K562 (cell line): ENCODE results near the gene LY6G6D. TPM values are rescaled to one million over a fixed set of nuclear protein-coding genes. Genes with fewer than 3 reads are reported as not detected.
A peak's percentile ranks its signal among the peaks of the same experiment; 100 is the strongest.

Experiments used
- EWSR1 ChIP-seq: fragments of 450-650 bp; IDR thresholded peaks from 2 replicates; pipeline ENCODE4 v1.6.1; 2018; ENCODE audit warnings: borderline replicate concordance, mild to moderate bottlenecking, low read depth, moderate library complexity; ENCODE audit not compliant: partially characterized antibody
- FUS ChIP-seq: fragments of 200-400 bp; formaldehyde crosslinking; optimal IDR thresholded peaks from 2 replicates; pipeline ENCODE3; 2017; ENCODE audit warnings: low read depth, low read length
- GTF2E2 ChIP-seq: fragments of 200-800 bp; sonication (Bioruptor generic); IDR thresholded peaks from 2 replicates; pipeline ENCODE4 v1.6.1; 2016; ENCODE audit warnings: missing genetic modification characterization, missing compliant biosample characterization
- HDAC8 ChIP-seq: fragments of 450-650 bp; IDR thresholded peaks from 2 replicates; pipeline ENCODE4 v1.6.1; 2016; ENCODE audit warnings: mild to moderate bottlenecking, missing genetic modification characterization, moderate library complexity, missing compliant biosample characterization
- KAT7 ChIP-seq: sonication (generic); formaldehyde crosslinking; IDR thresholded peaks from 2 replicates; pipeline ENCODE4 v1.8.0; 2022; ENCODE audit warnings: missing genetic modification reagents, mild to moderate bottlenecking, borderline replicate concordance
- NR1H2 ChIP-seq: sonication (generic); formaldehyde crosslinking; IDR thresholded peaks from 2 replicates; pipeline ENCODE4 v1.4.0; 2020; ENCODE audit warnings: mild to moderate bottlenecking, missing genetic modification reagents
- POLR2B ChIP-seq: fragments of 450-650 bp; IDR thresholded peaks from 2 replicates; pipeline ENCODE4 v1.6.1; 2018; ENCODE audit warnings: low read depth; ENCODE audit not compliant: partially characterized antibody
- RAD51 ChIP-seq: fragments of 450-650 bp; IDR thresholded peaks from 2 replicates; pipeline ENCODE4 v1.7.1; 2016; ENCODE audit warnings: low read depth, mild to moderate bottlenecking, borderline replicate concordance
- SLC30A9 ChIP-seq: fragments of 250-450 bp; sonication (Bioruptor Pico); IDR thresholded peaks from 2 replicates; pipeline ENCODE4 v1.8.0; 2022; ENCODE audit warnings: mild to moderate bottlenecking, moderate library complexity
- SREBF1 ChIP-seq: fragments of 150-350 bp; IDR thresholded peaks from 2 replicates; pipeline ENCODE4 v1.6.1; 2014; ENCODE audit warnings: antibody characterized with exemption, low read depth, low read length, borderline replicate concordance
- SRF ChIP-seq, 2 experiments: fragments of 250-450, 450-650 bp in 1 of 2; sonication (Bioruptor Pico) in 1 of 2; sonication (generic) in 1 of 2; formaldehyde crosslinking; IDR thresholded peaks; 2 replicates each; pipeline versions ENCODE4 v1.5.0 to v1.5.1; 2020 to 2022; ENCODE audit warnings: mild to moderate bottlenecking in 1 of 2, missing genetic modification reagents in 1 of 2
- SRSF3 ChIP-seq: fragments of 200-400 bp; formaldehyde crosslinking; IDR thresholded peaks from 2 replicates; pipeline ENCODE4 v1.6.1; 2016; ENCODE audit warnings: mild to moderate bottlenecking, low read length, moderate library complexity; ENCODE audit not compliant: insufficient read depth
- TCF7 ChIP-seq: sonication (generic); IDR thresholded peaks from 2 replicates; pipeline ENCODE4 v1.6.1; 2016; ENCODE audit warnings: antibody characterized with exemption, borderline replicate concordance
- TEAD4 ChIP-seq, 2 experiments: sonication (generic) in 1 of 2; formaldehyde crosslinking in 1 of 2; IDR thresholded peaks; 2 replicates each; pipeline versions ENCODE4 v1.6.1 to v1.8.0; 2012 to 2022; ENCODE audit warnings: borderline replicate concordance in 1 of 2, inconsistent platforms in 1 of 2, low read length in 1 of 2, mild to moderate bottlenecking in 1 of 2, missing genetic modification reagents in 1 of 2
- ZBTB8A ChIP-seq: fragments of 450-650 bp; IDR thresholded peaks from 2 replicates; pipeline ENCODE4 v1.6.1; 2018; ENCODE audit warnings: mild to moderate bottlenecking, moderate library complexity; ENCODE audit not compliant: partially characterized antibody
- ZFP30 ChIP-seq: fragments of 250-450 bp; sonication (Bioruptor Pico); IDR thresholded peaks from 2 replicates; pipeline ENCODE4 v1.8.0; 2022; ENCODE audit warnings: moderate library complexity, mild to moderate bottlenecking, inconsistent platforms, borderline replicate concordance
- ZNF133 ChIP-seq: fragments of 250-450 bp; sonication (Bioruptor Pico); IDR thresholded peaks from 2 replicates; pipeline ENCODE4 v1.4.0; 2020; ENCODE audit warnings: mild to moderate bottlenecking
- ZSCAN29 ChIP-seq: fragments of 450-650 bp; IDR thresholded peaks from 2 replicates; pipeline ENCODE4 v1.6.1; 2017
- polyA plus RNA-seq, 8 experiments: library from polyadenylated mRNA; depleted of rRNA in 4 of 8; stranded (reverse) in 5 of 8; unstranded in 3 of 8; fragments of >200 nt; fragmentation: Nextera tagmentation in 2 of 8; fragmentation: Illumina TruSeq in 1 of 8; extraction: Ambion mirVana in 2 of 8; extraction: Trizol in 1 of 8; gene quantifications; 2 replicates each; pipeline versions ENCODE4 v1.2.1 to v1.2.3, GENCODE V29; 2011 to 2014; ENCODE audit warnings: inconsistent platforms in 1 of 8, missing spikeins in 1 of 8
- total RNA-seq, 7 experiments: library from RNA; depleted of rRNA in 6 of 7; stranded (reverse); fragments of >200 nt in 6 of 7; fragmentation: Illumina TruSeq in 2 of 7; extraction: Trizol in 2 of 7; gene quantifications; 2 replicates each; pipeline versions ENCODE4 v1.2.1 to v1.2.3, GENCODE V29; 2011 to 2021; ENCODE audit warnings: low replicate concordance in 1 of 7
- TF ChIP-seq, protein P1 (sequence below): IDR thresholded peaks from 2 replicates; pipeline ENCODE4 v1.6.1; 2016; ENCODE audit warnings: missing genetic modification characterization, missing compliant biosample characterization
- TF ChIP-seq, protein P2 (sequence below), 3 experiments: IDR thresholded peaks in 2 of 3; conservative IDR thresholded peaks in 1 of 3; 2 replicates each; pipeline ENCODE4 v1.5.1; 2011 to 2012; ENCODE audit warnings: low read length in 3 of 3, mild to moderate bottlenecking in 3 of 3, control low read depth in 2 of 3, improper control_type of control experiment in 1 of 3, inconsistent platforms in 1 of 3, low read depth in 1 of 3, mixed read lengths in 1 of 3, moderate library complexity in 1 of 3; ENCODE audit not compliant: insufficient read depth in 2 of 3
- TF ChIP-seq, protein P3 (sequence below): fragments of 250-450 bp; sonication (Bioruptor Pico); IDR thresholded peaks from 2 replicates; pipeline ENCODE4 v1.5.0; 2022; ENCODE audit warnings: mild to moderate bottlenecking

The LY6G6D gene
- total and polyA plus RNA-seq, 9 of the 15 experiments (the other 6 are each of a cell fraction or from before 2014, with no cell fraction given): 0.30 to 0.38 TPM; not detected in 7

DNA sequence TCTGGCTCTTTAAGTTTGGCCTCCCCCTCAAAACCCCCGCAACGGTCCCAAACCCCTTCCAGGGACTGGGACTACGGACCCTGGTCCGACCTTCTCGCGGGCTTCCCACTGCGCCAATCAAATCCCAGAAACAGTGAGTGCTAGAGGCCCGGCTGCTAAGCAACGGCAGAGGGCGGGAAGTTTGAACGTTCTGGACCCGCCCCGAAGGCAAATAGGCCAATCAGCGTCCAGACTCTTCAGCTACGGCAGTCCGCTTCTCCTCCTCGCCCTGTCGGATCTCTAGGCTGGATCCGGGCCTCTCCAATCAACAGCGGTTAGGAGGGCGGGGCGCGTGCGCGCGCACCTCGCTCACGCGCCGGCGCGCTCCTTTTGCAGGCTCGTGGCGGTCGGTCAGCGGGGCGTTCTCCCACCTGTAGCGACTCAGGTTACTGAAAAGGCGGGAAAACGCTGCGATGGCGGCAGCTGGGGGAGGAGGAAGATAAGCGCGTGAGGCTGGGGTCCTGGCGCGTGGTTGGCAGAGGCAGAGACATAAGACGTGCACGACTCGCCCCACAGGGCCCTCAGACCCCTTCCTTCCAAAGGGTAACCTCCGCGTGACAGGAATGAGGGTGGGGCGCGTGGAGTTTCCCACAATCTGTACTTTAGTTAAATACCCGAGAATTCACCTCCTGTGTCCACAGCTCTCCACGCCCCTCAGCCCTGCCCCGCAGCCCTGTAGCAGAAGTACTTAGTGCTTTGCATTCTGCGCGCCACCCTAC, 24.7 kb downstream of the LY6G6D start, which contains the start of gene MSH5 (continued):
- TF ChIP-seq TEAD4 (IDR thresholded peaks at IDR 0.05; ENCODE audit: low read length) (peak; percentile 56; the same call in 1 of the 2 replicates), TEAD4 (CRISPR knock-in tag; IDR thresholded peaks at IDR 0.05; ENCODE audit: borderline replicate concordance) (peak; percentile 92; the same call in 1 of the 2 replicates), HDAC8 (tag) (peak; percentile 78; the same call in 1 of the 2 replicates), ZBTB8A (no peak), RAD51 (no peak), GTF2E2 (tag) (no peak), SREBF1 (peak; percentile 78; the same call in 1 of the 2 replicates), SRSF3 (peak; percentile 99), NR1H2 (CRISPR knock-in tag) (no peak), SRF (CRISPR knock-in tag; IDR thresholded peaks at IDR 0.05) (peak in 1 of 2 experiments; percentile 66; a peak in 2 of 4 replicates), EWSR1 (no peak), TCF7 (no peak), ZFP30 (CRISPR knock-in tag) (no peak), KAT7 (CRISPR knock-in tag) (no peak), FUS (no peak), ZNF133 (CRISPR knock-in tag) (no peak), ZSCAN29 (0 out of 2 replicates have a peak, but pooled peaks have one; percentile 62), SLC30A9 (CRISPR knock-in tag) (no peak), POLR2B (peak; percentile 94)
- TF ChIP-seq, protein P1, sequence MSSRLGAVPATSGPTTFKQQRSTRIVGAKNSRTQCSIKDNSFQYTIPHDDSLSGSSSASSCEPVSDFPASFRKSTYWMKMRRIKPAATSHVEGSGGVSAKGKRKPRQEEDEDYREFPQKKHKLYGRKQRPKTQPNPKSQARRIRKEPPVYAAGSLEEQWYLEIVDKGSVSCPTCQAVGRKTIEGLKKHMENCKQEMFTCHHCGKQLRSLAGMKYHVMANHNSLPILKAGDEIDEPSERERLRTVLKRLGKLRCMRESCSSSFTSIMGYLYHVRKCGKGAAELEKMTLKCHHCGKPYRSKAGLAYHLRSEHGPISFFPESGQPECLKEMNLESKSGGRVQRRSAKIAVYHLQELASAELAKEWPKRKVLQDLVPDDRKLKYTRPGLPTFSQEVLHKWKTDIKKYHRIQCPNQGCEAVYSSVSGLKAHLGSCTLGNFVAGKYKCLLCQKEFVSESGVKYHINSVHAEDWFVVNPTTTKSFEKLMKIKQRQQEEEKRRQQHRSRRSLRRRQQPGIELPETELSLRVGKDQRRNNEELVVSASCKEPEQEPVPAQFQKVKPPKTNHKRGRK (tag): no peak
- TF ChIP-seq, protein P2, sequence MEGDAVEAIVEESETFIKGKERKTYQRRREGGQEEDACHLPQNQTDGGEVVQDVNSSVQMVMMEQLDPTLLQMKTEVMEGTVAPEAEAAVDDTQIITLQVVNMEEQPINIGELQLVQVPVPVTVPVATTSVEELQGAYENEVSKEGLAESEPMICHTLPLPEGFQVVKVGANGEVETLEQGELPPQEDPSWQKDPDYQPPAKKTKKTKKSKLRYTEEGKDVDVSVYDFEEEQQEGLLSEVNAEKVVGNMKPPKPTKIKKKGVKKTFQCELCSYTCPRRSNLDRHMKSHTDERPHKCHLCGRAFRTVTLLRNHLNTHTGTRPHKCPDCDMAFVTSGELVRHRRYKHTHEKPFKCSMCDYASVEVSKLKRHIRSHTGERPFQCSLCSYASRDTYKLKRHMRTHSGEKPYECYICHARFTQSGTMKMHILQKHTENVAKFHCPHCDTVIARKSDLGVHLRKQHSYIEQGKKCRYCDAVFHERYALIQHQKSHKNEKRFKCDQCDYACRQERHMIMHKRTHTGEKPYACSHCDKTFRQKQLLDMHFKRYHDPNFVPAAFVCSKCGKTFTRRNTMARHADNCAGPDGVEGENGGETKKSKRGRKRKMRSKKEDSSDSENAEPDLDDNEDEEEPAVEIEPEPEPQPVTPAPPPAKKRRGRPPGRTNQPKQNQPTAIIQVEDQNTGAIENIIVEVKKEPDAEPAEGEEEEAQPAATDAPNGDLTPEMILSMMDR (IDR thresholded peaks at IDR 0.05 in 2 of 3, conservative IDR thresholded peaks at IDR 0.05 in 1 of 3; ENCODE audit: insufficient read depth in 2 of 3, low read depth in 1 of 3, low read length in 3 of 3): peak in 1 of 3 experiments; percentile 13; a peak in 1 of 6 replicates
- TF ChIP-seq, protein P3, sequence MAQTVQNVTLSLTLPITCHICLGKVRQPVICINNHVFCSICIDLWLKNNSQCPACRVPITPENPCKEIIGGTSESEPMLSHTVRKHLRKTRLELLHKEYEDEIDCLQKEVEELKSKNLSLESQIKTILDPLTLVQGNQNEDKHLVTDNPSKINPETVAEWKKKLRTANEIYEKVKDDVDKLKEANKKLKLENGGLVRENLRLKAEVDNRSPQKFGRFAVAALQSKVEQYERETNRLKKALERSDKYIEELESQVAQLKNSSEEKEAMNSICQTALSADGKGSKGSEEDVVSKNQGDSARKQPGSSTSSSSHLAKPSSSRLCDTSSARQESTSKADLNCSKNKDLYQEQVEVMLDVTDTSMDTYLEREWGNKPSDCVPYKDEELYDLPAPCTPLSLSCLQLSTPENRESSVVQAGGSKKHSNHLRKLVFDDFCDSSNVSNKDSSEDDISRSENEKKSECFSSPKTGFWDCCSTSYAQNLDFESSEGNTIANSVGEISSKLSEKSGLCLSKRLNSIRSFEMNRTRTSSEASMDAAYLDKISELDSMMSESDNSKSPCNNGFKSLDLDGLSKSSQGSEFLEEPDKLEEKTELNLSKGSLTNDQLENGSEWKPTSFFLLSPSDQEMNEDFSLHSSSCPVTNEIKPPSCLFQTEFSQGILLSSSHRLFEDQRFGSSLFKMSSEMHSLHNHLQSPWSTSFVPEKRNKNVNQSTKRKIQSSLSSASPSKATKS (CRISPR knock-in tag): no peak
